C4-2B (cell line): ENCODE data around the gene NINL.

Source experiments
- CTCF ChIP-seq: fragments of 450-650 bp; conservative IDR thresholded peaks from 2 replicates; pipeline ENCODE4 v1.5.1; 2017; ENCODE audit warnings: mild to moderate bottlenecking
- ZFX ChIP-seq: fragments of 450-650 bp; IDR thresholded peaks from 2 replicates; pipeline ENCODE4 v1.6.1; 2017

- TF ChIP-seq CTCF (no peak), ZFX (no peak)
These were observed 37.9 kb upstream of the NINL start for GRCh38 chr20:25623225-25623735.
